Suprapubic skin (tissue), 4 donors: ENCODE results near the gene PDHA1. TPM values are rescaled to one million over a fixed set of nuclear protein-coding genes. Genes with fewer than 3 reads are reported as not detected.

ENCODE experiments used
- DNase-seq, 2 donors: peaks; one replicate each; pipeline ENCODE4 v3.0.0-alpha.2; 2019; ENCODE audit warnings: low spot score in 2 of 2
- H3K27ac ChIP-seq: fragments of 200-600 bp; sonication (generic); one replicate; pipeline ENCODE4 v1.5.1; 2019
- H3K27me3 ChIP-seq: fragments of 200-600 bp; sonication (generic); one replicate; pipeline ENCODE4 v1.5.1; 2019
- H3K36me3 ChIP-seq: fragments of 200-600 bp; sonication (generic); one replicate; pipeline ENCODE4 v1.5.1; 2019
- H3K4me1 ChIP-seq: fragments of 200-600 bp; sonication (generic); one replicate; pipeline ENCODE4 v1.5.1; 2019
- H3K4me3 ChIP-seq: fragments of 200-600 bp; sonication (generic); one replicate; pipeline ENCODE4 v1.5.1; 2019; ENCODE audit warnings: mild to moderate bottlenecking
- H3K9me3 ChIP-seq: fragments of 200-600 bp; sonication (generic); one replicate; pipeline ENCODE4 v1.5.1; 2019
- CTCF ChIP-seq, 2 donors: fragments of 200-600 bp in 1 of 2; fragments of 450-650 bp in 1 of 2; sonication (generic) in 1 of 2; IDR thresholded peaks; one replicate each; pipeline ENCODE4 v1.5.1; 2016 to 2019; ENCODE audit warnings: antibody characterized with exemption in 2 of 2, mild to moderate bottlenecking in 1 of 2, moderate library complexity in 1 of 2
- EP300 ChIP-seq: sonication (generic); formaldehyde crosslinking; IDR thresholded peaks from one replicate; pipeline ENCODE4 v1.6.1; 2017; ENCODE audit warnings: antibody characterized with exemption
- POLR2A ChIP-seq, 2 donors: fragments of 450-650 bp; IDR thresholded peaks; one replicate each; pipeline ENCODE4 v1.6.1; 2017; ENCODE audit warnings: antibody characterized with exemption in 2 of 2, mild to moderate bottlenecking in 2 of 2, moderate library complexity in 2 of 2
- POLR2AphosphoS5 ChIP-seq, 3 donors: sonication (generic); formaldehyde crosslinking; IDR thresholded peaks; one replicate each; pipeline ENCODE4 v1.6.1; 2017; ENCODE audit warnings: antibody characterized with exemption in 3 of 3
- WGBS: methylation state at CpG from one replicate; pipeline ENCODE4 v1.1.5; 2018; 5-methylcytosine and 5-hydroxymethylcytosine counted together
- total RNA-seq, 4 donors: library from RNA; depleted of rRNA; stranded (reverse); fragments of >200 nt; gene quantifications; one replicate each; pipeline ENCODE4 v1.1.0, GENCODE V29; 2016

The PDHA1 gene
- total RNA-seq, 4 donors from 2014 or later, result 56.4 to 137 (median 105) TPM

- no peak for DNase-seq
- TF ChIP-seq POLR2A (IDR thresholded peaks at IDR 0.05) (no peak), POLR2AphosphoS5 (IDR thresholded peaks at IDR 0.05) (no peak), EP300 (no peak), CTCF (IDR thresholded peaks at IDR 0.05) (no peak)
- H3K4me3 ChIP-seq, result no peak overlapping the region
- H3K4me1 ChIP-seq, result no peaks in the 10 kb centered on the region
- no peaks in the 10 kb centered on the region for H3K9me3 ChIP-seq
- H3K27ac ChIP-seq, result no peak overlapping the region
- no peaks in the 10 kb centered on the region for H3K36me3 ChIP-seq
- WGBS, result 64% methylated on average over 3 of the region's 4 CpGs
- no peaks in the 10 kb centered on the region for H3K27me3 ChIP-seq
Observed at GRCh38 chrX:19386679-19387078, 43.0 kb downstream of the PDHA1 start.

DNA sequence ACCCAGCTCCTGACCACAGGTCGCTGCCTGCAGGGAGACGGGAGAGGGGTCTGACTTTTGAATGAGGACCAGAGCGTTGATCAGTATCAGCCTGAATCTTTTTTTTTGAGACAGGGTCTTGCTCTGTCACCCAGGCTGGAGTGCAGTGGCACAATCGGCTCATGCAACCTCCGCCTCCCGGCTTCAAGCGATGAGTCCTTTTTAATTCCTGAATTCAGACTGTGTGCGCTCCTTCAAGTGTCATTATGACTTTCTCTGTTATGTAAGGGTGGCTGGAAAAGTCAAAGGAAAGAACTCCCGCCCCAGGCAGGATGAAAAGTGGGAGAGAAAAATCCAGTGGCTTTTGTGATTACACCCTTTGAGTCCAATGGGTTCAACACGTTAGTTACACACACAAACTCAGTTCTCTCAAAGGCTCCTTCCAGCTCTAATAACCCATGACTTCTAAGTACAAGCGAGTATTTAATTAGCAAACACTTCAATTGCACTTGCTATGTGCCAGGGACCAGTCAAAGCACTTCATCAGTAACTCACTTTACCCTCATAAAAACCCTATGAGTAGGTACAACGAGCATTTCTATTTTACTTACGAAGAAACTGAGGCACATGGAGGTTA lies 44.4 kb downstream of the PDHA1 start:
- no peaks in the 10 kb centered on the region for H3K4me1 ChIP-seq
- 81% methylated on average over 13 of the region's 13 CpGs for WGBS
- no peaks in the 10 kb centered on the region for H3K36me3 ChIP-seq
- TF ChIP-seq POLR2A (IDR thresholded peaks at IDR 0.05) (no peak), POLR2AphosphoS5 (IDR thresholded peaks at IDR 0.05) (no peak), CTCF (IDR thresholded peaks at IDR 0.05) (no peak), EP300 (no peak)
- no peaks in the 10 kb centered on the region for H3K9me3 ChIP-seq
- H3K27ac ChIP-seq, result no peak overlapping the region
- H3K4me3 ChIP-seq, result no peak overlapping the region
- H3K27me3 ChIP-seq, result no peaks in the 10 kb centered on the region
- no peak for DNase-seq

- TF ChIP-seq POLR2AphosphoS5 (IDR thresholded peaks at IDR 0.05), result no peak
- no peak for TF ChIP-seq POLR2A (IDR thresholded peaks at IDR 0.05)
- TF ChIP-seq EP300, result no peak
- TF ChIP-seq CTCF (IDR thresholded peaks at IDR 0.05), result no peak
- no peak for DNase-seq
- WGBS, result 63% methylated on average over 8 of the region's 8 CpGs
Observed at GRCh38 chrX:19388741-19389140, 45.0 kb downstream of the PDHA1 start.

DNA sequence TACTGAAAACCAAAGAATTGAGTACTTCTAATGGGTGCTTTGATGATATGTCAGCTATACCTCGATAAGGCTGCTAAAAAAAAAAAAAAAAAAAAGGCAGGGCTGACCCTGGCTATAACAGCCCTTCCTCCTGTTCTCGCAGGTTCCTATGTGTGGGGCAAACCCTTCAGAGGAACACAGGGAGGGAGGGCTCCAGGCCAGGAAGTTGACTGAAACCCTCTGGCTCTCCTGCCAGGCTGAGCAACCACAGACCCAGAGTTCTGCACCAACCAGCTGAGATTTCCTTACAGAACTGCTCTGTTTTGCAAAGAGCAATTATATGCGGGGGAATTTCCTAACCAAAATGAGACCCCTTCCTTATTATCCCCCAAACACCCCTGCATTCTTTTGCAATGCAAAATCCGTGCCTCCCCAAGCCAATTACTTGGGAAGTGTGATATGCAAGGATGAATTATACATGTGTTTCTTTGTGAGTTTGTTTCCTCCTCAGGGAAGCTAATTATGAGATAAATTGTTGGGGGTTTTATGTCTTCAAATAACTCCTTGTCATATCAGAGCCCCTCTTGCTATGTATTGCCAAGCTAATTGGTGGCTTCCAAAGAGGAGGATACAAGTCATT lies 45.6 kb downstream of the PDHA1 start:
- no peak for DNase-seq
- Histone ChIP-seq H3K36me3 (no peaks in the 10 kb centered on the region), H3K27me3 (no peaks in the 10 kb centered on the region), H3K4me3 (no peak overlapping the region), H3K4me1 (no peaks in the 10 kb centered on the region), H3K9me3 (no peaks in the 10 kb centered on the region), H3K27ac (no peak overlapping the region)
- TF ChIP-seq POLR2A (IDR thresholded peaks at IDR 0.05), result no peak
- no peak for TF ChIP-seq CTCF (IDR thresholded peaks at IDR 0.05)
- TF ChIP-seq POLR2AphosphoS5 (IDR thresholded peaks at IDR 0.05), result no peak
- TF ChIP-seq EP300, result no peak
- WGBS, result 35% methylated on average over 4 of the region's 4 CpGs

More at GRCh38 chrX:19388741-19389140, 45.0 kb downstream of the PDHA1 start:
- no peaks in the 10 kb centered on the region for H3K4me1 ChIP-seq
- no peaks in the 10 kb centered on the region for H3K27me3 ChIP-seq
- no peaks in the 10 kb centered on the region for H3K9me3 ChIP-seq
- H3K27ac ChIP-seq, result no peak overlapping the region
- H3K36me3 ChIP-seq, result no peaks in the 10 kb centered on the region
- no peak overlapping the region for H3K4me3 ChIP-seq

GRCh38 chrX:19392078-19392477 lies 48.4 kb downstream of the PDHA1 start:
- H3K4me3 ChIP-seq, result no peak overlapping the region
- H3K36me3 ChIP-seq, result no peaks in the 10 kb centered on the region
- no peaks in the 10 kb centered on the region for H3K9me3 ChIP-seq
- 80% methylated on average over 12 of the region's 12 CpGs for WGBS
- TF ChIP-seq CTCF (IDR thresholded peaks at IDR 0.05), result no peak
- DNase-seq, result no peak
- H3K27me3 ChIP-seq, result no peaks in the 10 kb centered on the region
- H3K27ac ChIP-seq, result no peak overlapping the region
- no peaks in the 10 kb centered on the region for H3K4me1 ChIP-seq
